NCI-H2171 treated with DMSO at 0.1 percent for 48 hours (cell line): ENCODE results near the gene KHSRP.

Source experiments
- DNase-seq: peaks from one replicate; lab custom pipeline; 2025; lab: John Stamatoyannopoulos, UW

The KHSRP gene

GRCh38 chr19:6392221-6393073 lies 32.2 kb downstream of the KHSRP start:
- DNase-seq = no peak

DNA sequence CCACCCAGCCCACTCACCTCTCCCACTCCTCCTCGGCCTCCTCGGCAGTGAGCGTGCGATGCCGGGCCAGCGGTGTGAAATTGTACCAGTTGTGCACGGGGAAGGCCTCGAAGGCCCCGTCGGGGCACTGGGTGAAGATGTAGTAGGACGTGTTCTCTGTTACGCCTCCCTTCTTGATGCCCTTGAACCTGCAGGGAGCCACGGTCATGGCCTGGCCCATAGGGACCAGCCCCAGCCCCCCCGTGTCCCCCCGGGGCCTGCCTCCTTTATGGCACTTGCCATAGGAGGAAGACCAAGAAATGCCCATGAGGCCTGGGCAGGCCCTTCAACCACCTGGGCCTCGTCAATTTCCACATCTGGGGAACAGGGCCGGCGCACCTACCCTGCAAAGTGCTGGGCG lies 37.2 kb downstream of the KHSRP start:
- DNase-seq = no peak

DNA sequence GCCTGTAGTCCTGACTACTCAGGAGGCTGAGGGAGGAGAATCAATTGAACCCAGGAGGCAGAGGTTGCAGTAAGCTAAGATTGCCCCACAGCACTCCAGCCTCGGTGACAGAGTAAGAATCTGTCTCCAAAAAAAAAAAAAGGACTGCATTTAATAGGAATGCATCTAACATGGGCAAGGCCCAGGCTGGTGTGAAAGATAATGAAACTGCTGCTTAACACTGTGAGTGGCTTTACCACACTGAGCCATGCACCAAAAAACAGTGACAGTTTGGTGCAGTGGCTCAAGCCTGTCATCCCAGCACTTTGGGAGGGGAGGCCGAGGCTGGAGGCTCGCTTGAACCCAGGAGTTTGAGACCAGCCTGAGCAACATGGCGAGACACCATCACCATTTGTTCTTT lies 40.2 kb downstream of the KHSRP start:
- DNase-seq = no peak

DNA sequence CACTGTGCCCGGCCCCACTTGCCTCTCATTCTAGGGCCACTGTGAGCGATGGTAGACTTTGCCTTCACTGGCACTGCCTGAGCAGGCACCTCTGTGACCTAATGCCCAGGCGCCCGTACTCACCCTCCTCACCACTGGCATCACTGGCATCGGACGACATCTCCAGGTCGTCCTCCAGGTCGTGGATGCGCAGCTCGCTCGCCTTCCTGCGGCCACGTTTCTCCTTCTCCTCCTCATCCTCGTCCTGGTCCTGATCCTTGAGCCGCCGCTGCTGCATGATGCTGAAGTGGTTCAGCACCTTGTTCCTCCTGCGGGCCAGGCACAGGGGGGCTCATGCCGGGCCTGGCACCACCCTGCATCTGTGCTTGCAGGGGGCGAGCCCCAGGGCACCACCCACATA lies 41.4 kb downstream of the KHSRP start:
- DNase-seq = no peak

- no peak for DNase-seq
These were observed 43.4 kb downstream of the KHSRP start for GRCh38 chr19:6381030-6381750.

GRCh38 chr19:6379744-6380143 lies 44.9 kb downstream of the KHSRP start:
- DNase-seq = no peak

DNA sequence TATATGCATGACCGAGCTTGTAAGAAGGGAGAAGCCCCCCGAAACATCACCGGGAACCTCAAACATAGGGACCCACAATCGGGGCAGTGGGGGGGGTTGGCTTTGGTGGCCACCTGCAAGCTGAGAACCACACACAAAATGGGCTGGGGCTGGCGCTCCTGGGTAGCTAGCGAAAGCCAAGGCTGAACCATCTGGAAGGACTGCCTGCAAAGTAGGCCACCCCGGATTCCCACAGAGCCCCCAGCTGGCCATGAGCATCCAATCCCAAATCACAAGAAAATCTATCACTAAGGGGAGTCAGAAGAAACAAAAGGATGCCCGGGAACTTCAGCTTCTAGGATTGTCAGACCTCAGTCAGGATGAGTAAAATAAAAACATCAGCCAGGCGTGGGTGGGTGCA lies 46.1 kb downstream of the KHSRP start:
- no peak for DNase-seq

DNA sequence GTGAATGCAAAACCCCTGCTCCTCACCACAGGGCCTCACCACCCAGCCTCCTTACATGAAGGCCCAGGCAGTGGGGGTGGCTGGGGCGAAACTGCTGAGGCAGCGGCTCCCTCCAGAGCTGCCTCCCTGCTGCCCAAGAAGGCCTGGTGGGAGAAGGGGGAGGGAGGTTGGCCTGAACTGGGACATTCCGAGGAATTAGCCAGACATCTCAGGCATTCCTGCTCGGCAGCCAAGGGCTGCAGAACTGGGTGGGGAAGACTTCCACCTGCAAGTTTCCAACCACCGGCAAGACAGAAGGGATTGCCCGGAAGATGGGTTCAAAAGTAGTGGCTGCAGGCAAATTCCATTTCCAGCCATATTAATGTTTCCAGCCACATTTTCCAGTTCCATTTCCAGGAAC lies 46.6 kb downstream of the KHSRP start:
- DNase-seq = no peak

DNA sequence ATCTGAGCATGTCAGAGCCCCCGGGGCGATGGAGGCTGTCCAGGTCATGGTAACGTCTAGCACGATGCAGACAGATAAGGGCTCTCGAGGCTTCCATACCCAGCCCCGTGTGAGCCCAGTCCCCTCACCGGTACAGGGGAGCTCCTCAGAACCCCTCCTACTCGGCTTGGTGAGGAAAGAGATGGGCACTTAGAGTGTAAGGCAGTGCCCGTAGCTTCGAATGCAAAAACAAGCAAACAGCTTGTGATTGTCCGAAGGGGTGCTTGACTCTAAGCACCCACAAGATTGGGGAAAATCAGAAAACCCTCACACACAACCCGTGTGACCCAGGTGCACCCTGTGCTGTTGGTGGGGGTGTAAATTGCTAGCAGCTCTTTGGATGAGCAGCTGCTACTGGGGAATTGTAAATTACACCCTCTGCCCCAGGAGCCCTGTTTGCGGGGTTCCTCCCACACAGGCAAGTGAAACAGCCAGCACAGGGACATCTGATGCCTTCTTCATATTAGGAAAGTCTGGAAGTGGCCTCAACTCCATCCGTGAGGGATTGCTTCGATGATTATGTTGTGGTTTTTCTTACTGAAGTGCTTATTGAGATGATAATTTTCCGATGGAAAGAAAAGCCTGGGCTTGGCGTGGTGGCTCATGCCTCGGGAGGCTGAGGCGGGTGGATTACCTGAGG lies 48.0 kb downstream of the KHSRP start:
- peak; percentile 20 for DNase-seq

DNA sequence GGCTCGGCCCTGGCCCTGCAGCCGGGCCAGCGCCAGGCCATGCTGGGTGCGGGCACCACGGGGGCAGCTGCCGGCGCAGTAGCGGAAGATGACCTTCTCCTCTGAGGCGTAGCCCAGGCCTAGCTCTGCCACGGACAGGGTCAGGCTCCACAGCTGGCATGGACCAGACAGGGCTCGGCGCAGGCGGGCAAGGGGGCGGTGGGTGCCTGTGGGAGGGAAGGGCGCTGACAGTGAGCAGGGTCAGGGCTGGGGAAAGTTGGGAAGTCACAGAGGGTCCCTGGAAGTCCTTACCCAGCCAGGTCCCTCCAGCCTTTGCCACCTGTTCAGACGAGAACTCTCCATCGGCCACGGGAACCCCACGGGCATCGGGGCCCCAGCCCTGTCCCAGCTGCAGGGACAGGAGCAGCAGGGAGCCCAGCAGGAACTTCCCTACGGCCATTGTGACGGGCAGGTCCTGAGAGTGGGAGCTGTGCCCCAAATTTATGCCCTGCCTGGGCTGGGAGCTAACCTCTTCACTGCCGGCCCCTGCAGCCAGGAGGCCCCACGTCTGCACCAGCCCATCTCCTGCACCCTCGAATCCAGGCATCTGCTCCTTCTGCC lies 49.1 kb downstream of the KHSRP start, which contains the start of gene PSPN:
PSPN (minus strand) TSS at position 523 of the 600 bp plus-strand sequence; CDS start at position 439, 84 bp downstream.
- no peak for DNase-seq

- DNase-seq = no peak
These were observed 49.8 kb downstream of the KHSRP start for GRCh38 chr19:6374711-6375410.

DNA sequence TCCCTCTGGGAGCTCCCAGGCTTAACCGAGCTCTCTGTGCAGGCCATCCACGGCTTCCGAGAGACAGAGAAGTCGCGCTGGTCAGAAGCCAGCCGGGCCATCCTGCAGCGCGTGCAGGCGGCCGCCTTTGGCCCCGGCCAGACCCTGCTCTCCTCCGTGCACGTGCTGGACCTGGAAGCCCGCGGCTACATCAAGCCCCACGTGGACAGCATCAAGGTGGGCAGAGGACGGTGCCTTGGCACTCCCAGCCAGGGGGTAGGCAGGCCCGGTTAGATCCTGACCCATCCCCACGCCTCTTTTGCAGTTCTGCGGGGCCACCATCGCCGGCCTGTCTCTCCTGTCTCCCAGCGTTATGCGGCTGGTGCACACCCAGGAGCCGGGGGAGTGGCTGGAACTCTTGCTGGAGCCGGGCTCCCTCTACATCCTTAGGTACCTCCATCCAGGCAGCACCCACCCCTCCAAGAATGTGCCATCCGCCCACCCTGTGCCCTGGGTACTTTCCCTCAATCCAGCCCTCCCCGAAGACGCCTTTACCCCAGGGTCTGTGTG lies 50.4 kb downstream of the KHSRP start:
- no peak for DNase-seq

GRCh38 chr19:6373813-6374108 lies 50.9 kb downstream of the KHSRP start:
- DNase-seq = no peak

DNA sequence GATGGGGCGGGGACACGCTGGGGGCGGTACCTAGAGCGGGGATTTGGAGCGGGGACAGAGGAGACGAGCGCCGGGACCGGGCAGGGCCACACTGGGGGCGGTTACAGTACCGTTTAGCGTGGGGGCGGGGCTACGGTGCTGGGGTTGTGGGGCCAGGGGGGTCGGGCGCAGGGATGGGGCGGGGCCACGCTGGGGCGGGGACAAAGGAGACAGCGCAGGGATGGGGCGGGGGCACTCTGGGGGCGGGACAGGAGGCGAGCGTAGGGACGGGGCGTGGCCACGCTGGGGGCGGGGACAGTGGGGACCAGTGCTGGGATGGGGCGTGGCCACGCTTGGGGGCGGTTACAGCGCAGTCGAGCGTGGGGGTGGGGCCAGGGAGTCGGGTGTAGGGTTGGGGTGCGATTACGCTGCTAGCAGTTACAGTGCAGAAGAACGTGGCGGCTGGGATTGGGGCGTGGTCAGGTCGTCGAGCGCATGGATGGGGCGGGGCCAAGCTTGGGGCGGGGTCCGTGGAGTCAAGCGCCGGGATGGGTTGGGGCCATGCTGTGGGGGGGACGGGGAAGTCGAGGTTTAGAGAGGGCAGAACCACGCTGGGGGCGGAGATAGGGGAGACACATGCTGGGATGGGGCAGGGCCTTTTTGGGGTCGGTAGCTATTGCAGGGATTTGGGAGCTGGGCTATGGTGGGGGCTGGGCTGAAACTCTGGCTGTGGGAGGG lies 51.4 kb downstream of the KHSRP start:
- peak; percentile 95 for DNase-seq

DNA sequence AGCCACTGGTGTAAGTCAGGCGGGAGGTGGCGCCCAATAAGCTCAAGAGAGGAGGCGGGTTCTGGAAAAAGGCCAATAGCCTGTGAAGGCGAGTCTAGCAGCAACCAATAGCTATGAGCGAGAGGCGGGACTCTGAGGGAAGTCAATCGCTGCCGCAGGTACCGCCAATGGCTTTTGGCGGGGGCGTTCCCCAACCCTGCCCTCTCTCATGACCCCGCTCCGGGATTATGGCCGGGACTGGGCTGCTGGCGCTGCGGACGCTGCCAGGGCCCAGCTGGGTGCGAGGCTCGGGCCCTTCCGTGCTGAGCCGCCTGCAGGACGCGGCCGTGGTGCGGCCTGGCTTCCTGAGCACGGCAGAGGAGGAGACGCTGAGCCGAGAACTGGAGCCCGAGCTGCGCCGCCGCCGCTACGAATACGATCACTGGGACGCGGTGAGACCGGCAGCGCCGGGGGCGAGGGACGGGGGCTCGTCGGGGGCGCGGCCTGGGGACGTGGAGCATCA lies 52.0 kb downstream of the KHSRP start, which contains the start of gene ALKBH7:
ALKBH7 (plus strand) TSS at position 201 of the 502 bp plus-strand sequence; CDS start at position 228, 27 bp downstream.
- DNase-seq = peak; percentile 99

DNA sequence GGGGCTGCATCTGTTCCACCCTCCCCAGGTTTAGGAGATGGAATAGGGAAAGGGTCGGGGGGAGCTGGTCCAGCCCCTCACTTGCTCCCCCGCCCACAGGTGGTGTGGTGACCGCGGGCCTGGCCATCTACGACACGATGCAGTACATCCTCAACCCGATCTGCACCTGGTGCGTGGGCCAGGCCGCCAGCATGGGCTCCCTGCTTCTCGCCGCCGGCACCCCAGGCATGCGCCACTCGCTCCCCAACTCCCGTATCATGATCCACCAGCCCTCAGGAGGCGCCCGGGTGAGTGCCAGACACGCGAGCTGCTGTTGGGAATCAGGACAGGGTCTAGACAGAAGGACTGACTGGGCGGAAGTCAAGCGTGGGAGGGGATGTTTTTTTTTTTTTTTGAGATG lies 60.3 kb downstream of the KHSRP start:
- DNase-seq = no peak
